Measurements from ENCODE around the gene FGD6.

- TF ChIP-seq CTCF (IDR thresholded peaks at IDR 0.05), result no peak
- no peak for TF ChIP-seq EP300 (IDR thresholded peaks at IDR 0.05)
- TF ChIP-seq POLR2A (IDR thresholded peaks at IDR 0.05), result no peak
Observed at GRCh38 chr12:95244350-95244749, 27.1 kb upstream of the FGD6 start.

All from ovary (tissue), 3 donors.